HG02938 (cell line): ENCODE results near the gene TSPAN19.
A peak's percentile ranks its signal among the peaks of the same experiment; 100 is the strongest.
"Not testable (repeated sequence)": the region's sequence is repeated elsewhere in the genome, so short reads cannot be mapped to it uniquely, and the experiment has no call there.

Experiments used
- ATAC-seq: cut with Tn5 transposase; IDR thresholded peaks from one replicate; pipeline ENCODE4 v1.9.1; 2021; ENCODE audit warnings: mild to moderate bottlenecking, moderate library complexity; ENCODE audit not compliant: unreplicated experiment

Gene TSPAN19

GRCh38 chr12:85036234-85036707, at the start of gene TSPAN19, which contains the start of gene LRRIQ1:
Gene TSPAN19 (minus strand): TSS chr12:85036277. CDS start chr12:85029946, 6,331 bp downstream.
Gene LRRIQ1 (plus strand): TSS chr12:85036351. CDS start chr12:85038177, 1,826 bp downstream.
- ATAC-seq, result peak; percentile 96

- no peak for ATAC-seq
Observed at GRCh38 chr12:85085066-85085465, 49.0 kb upstream of the TSPAN19 start.

GRCh38 chr12:85076688-85077430, 40.8 kb upstream of the TSPAN19 start:
- peak; percentile 78 for ATAC-seq

GRCh38 chr12:85072826-85073225, 36.7 kb upstream of the TSPAN19 start:
- no peak for ATAC-seq

GRCh38 chr12:85065837-85066482, 29.9 kb upstream of the TSPAN19 start:
- no peak for ATAC-seq

GRCh38 chr12:85060916-85061315, 24.8 kb upstream of the TSPAN19 start:
- no peak for ATAC-seq

- ATAC-seq, result no peak
Observed at GRCh38 chr12:85059594-85059993, 23.5 kb upstream of the TSPAN19 start.

GRCh38 chr12:85058339-85058738, 22.3 kb upstream of the TSPAN19 start:
- no peak for ATAC-seq

GRCh38 chr12:85057370-85057963, 21.4 kb upstream of the TSPAN19 start:
- ATAC-seq, result peak; percentile 91

- ATAC-seq, result no peak
Observed at GRCh38 chr12:85043829-85044228, 7.8 kb upstream of the TSPAN19 start.

- ATAC-seq, result no peak
Observed at GRCh38 chr12:85041395-85041794, 5.3 kb upstream of the TSPAN19 start.

- peak; percentile 46 for ATAC-seq
Observed at GRCh38 chr12:85036733-85037132, 656 bp upstream of the TSPAN19 start.

- no peak for ATAC-seq
Observed at GRCh38 chr12:85029456-85029855, 6.6 kb downstream of the TSPAN19 start.

GRCh38 chr12:85018098-85018497, 18.0 kb downstream of the TSPAN19 start:
- ATAC-seq, result no peak

GRCh38 chr12:85017618-85018017, 18.5 kb downstream of the TSPAN19 start:
- no peak for ATAC-seq

- ATAC-seq, result no peak
Observed at GRCh38 chr12:85017133-85017532, 18.9 kb downstream of the TSPAN19 start.

- ATAC-seq, result no peak
Observed at GRCh38 chr12:85016413-85016812, 19.7 kb downstream of the TSPAN19 start.

GRCh38 chr12:85007836-85008235, 28.2 kb downstream of the TSPAN19 start:
- ATAC-seq, result no peak

- ATAC-seq, result no peak
Observed at GRCh38 chr12:85006206-85006605, 29.9 kb downstream of the TSPAN19 start.

GRCh38 chr12:85005615-85006014, 30.5 kb downstream of the TSPAN19 start:
- ATAC-seq, result no peak

GRCh38 chr12:85005047-85005446, 31.0 kb downstream of the TSPAN19 start:
- not testable (repeated sequence) for ATAC-seq

GRCh38 chr12:85004204-85004603, 31.9 kb downstream of the TSPAN19 start:
- ATAC-seq, result no peak
